ENCODE measurements around the gene BPIFA2. TPM values are rescaled to one million over a fixed set of nuclear protein-coding genes. Genes with fewer than 3 reads are reported as not detected.

BPIFA2 gene
- total and polyA plus RNA-seq, 9 of the 15 experiments (the other 6 are each of a cell fraction or from before 2014, with no cell fraction given) = not detected

DNA sequence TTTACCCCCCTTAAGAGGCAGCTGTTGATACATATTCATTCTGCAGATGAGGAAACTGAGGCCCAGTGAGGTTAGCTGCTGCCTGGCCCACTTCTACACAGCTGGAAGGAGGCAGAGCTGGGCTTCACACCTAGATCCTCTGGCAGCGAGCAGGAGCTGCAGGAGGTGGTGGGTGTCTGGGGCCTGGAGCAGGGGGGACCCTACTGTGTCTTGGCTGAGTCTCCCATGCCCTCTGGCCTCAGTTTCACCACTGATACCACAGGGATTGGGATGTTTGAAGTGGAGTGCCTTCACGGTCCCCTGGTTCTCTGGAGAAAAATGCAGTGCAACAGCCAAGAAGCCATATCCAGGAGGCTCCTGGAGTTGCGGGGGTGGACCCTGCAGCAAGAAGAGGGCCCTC lies 8.2 kb upstream of the BPIFA2 start:
- Histone ChIP-seq H2AFZ (ENCODE audit: low read depth, low read length) (no peak overlapping the region), H3K27ac (ENCODE audit: extremely low read depth, low read depth, low read length) (no peak overlapping the region), H3K9me3 (replicated peaks; ENCODE audit: control insufficient read depth, insufficient read depth, low read depth, low read length) (no peaks in the 10 kb centered on the region), H3K79me2 (ENCODE audit: control insufficient read depth, insufficient read depth, low read length) (no peaks in the 10 kb centered on the region), H3K4me2 (ENCODE audit: insufficient read depth, low read length) (no peak overlapping the region), H3K4me3 (no peak overlapping the region), H4K20me1 (replicated peaks; ENCODE audit: control insufficient read depth, insufficient read depth, low read length) (peaks cover 10% of the 10 kb centered on the region), H3K4me1 (replicated peaks in 1 of 2; ENCODE audit: control insufficient read depth in 2 of 2, insufficient read depth in 2 of 2, low read length in 2 of 2) (no peaks in the 10 kb centered on the region), H3K27me3 (ENCODE audit: control insufficient read depth in 2 of 2, insufficient read depth in 2 of 2, low read length in 2 of 2) (peaks cover 3 to 54% of the 10 kb centered on the region in 2 experiments; a peak in 4 of 5 replicates), H3K9me1 (ENCODE audit: control insufficient read depth, insufficient read depth, low read length) (no peaks in the 10 kb centered on the region), H3K36me3 (ENCODE audit: control insufficient read depth, insufficient read depth, low read length) (no peaks in the 10 kb centered on the region), H3K9ac (ENCODE audit: insufficient read depth in 1 of 2, low read depth in 2 of 2, low read length in 2 of 2) (peak overlapping the region in 1 of 2 experiments; percentile 26; a peak in 1 of 4 replicates)
- in situ Hi-C loops (cut with MboI) (no loop called here), intact Hi-C loops (cut with micrococcal nuclease) (no loop called here)
- ChIA-PET CTCF (ENCODE audit: low intra/inter-chr PET ratio) (no interaction called here), POLR2A (interaction anchor here (0.6 to 0.7 kb wide), 2 partner anchors 184 to 711 kb away, joined by 3 to 4 read pairs; no protein-coding TSS in a partner anchor)
- FAIRE-seq (no peak), ATAC-seq (no peak), DNase-seq (ENCODE audit: extremely low read depth in 1 of 4, low spot score in 3 of 4) (no peak)
- BruUV-seq (replicated peaks) = no TSS peak
- 0% methylated on average over 3 of the region's 3 CpGs for WGBS (ENCODE audit: insufficient coverage, low coverage, missing lambda C conversion rate)
- TF ChIP-seq CAMTA2 (CRISPR knock-in tag; conservative IDR thresholded peaks at IDR 0.05) = no peak

DNA sequence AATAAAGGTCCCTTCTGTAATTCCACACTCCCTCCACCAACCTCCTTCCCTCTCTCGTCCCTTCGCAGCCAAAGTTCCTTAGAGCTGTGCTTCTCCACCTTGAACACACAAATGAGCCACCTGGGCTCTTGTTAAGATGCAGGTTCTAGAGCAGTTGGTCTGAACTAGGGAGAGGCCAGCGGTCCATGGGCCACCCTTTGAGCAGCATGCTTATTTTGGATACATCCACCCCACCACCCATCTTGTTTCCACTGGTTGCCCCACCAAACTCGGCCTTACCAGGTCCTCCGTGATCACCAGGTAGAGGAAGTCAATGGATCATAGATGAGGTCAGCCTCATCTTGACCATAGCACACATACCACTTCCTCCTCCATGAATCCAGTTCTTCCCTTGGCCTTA lies 7.3 kb upstream of the BPIFA2 start:
- no peak for FAIRE-seq

More for the DNA sequence above, 7.3 kb upstream of the BPIFA2 start:
- H3K36me3 ChIP-seq (ENCODE audit: control insufficient read depth, insufficient read depth, low read length) = no peaks in the 10 kb centered on the region
- H3K27ac ChIP-seq (ENCODE audit: extremely low read depth, low read depth, low read length) = no peak overlapping the region
- DNase-seq (ENCODE audit: extremely low read depth in 1 of 4, low spot score in 3 of 4) (no peak), ATAC-seq (no peak)
- CTCF ChIA-PET (ENCODE audit: low intra/inter-chr PET ratio) = no interaction called here
- H3K4me1 ChIP-seq (replicated peaks in 1 of 2; ENCODE audit: control insufficient read depth in 2 of 2, insufficient read depth in 2 of 2, low read length in 2 of 2) = no peaks in the 10 kb centered on the region
- peaks cover 3 to 59% of the 10 kb centered on the region in 2 experiments; a peak in 4 of 5 replicates for H3K27me3 ChIP-seq (ENCODE audit: control insufficient read depth in 2 of 2, insufficient read depth in 2 of 2, low read length in 2 of 2)
- no peak for TF ChIP-seq RBBP5 (IDR thresholded peaks at IDR 0.05; ENCODE audit: borderline replicate concordance, insufficient read depth, low read length, poor library complexity, severe bottlenecking)
- no peak for TF ChIP-seq MAFF (IDR thresholded peaks at IDR 0.05; ENCODE audit: low read length)
- no peak for TF ChIP-seq NFIX (CRISPR knock-in tag; IDR thresholded peaks at IDR 0.05; ENCODE audit: low read depth)
- TF ChIP-seq ADNP (tag; IDR thresholded peaks at IDR 0.05) = no peak
- WGBS (ENCODE audit: insufficient coverage, low coverage, missing lambda C conversion rate) = 3% methylated on average over 5 of the region's 5 CpGs
- peaks cover 10% of the 10 kb centered on the region for H4K20me1 ChIP-seq (replicated peaks; ENCODE audit: control insufficient read depth, insufficient read depth, low read length)
- POLR2A ChIA-PET = no interaction called here
- H3K4me3 ChIP-seq = no peak overlapping the region
- intact Hi-C loops (cut with micrococcal nuclease) (no loop called here), in situ Hi-C loops (cut with MboI) (no loop called here)
- H3K9ac ChIP-seq (ENCODE audit: insufficient read depth in 1 of 2, low read depth in 2 of 2, low read length in 2 of 2) = no peak overlapping the region
- no peaks in the 10 kb centered on the region for H3K9me1 ChIP-seq (ENCODE audit: control insufficient read depth, insufficient read depth, low read length)
- H3K4me2 ChIP-seq (ENCODE audit: insufficient read depth, low read length) = no peak overlapping the region
- H2AFZ ChIP-seq (ENCODE audit: low read depth, low read length) = no peak overlapping the region
- BruUV-seq (replicated peaks) = no TSS peak
- no peaks in the 10 kb centered on the region for H3K79me2 ChIP-seq (ENCODE audit: control insufficient read depth, insufficient read depth, low read length)
- H3K9me3 ChIP-seq (replicated peaks; ENCODE audit: control insufficient read depth, insufficient read depth, low read depth, low read length) = no peaks in the 10 kb centered on the region
